ENCODE measurements around the gene F8. TPM values are rescaled to one million over a fixed set of nuclear protein-coding genes. Genes with fewer than 3 reads are reported as not detected.
"Not testable (repeated sequence)": the region's sequence is repeated elsewhere in the genome, so short reads cannot be mapped to it uniquely, and the experiment has no call there.

The F8 gene
- total RNA-seq, 1 donor from 2014 or later = 12.7 TPM

- intact Hi-C loops (cut with DNase I) = no loop called here
- TF ChIP-seq, protein P1, sequence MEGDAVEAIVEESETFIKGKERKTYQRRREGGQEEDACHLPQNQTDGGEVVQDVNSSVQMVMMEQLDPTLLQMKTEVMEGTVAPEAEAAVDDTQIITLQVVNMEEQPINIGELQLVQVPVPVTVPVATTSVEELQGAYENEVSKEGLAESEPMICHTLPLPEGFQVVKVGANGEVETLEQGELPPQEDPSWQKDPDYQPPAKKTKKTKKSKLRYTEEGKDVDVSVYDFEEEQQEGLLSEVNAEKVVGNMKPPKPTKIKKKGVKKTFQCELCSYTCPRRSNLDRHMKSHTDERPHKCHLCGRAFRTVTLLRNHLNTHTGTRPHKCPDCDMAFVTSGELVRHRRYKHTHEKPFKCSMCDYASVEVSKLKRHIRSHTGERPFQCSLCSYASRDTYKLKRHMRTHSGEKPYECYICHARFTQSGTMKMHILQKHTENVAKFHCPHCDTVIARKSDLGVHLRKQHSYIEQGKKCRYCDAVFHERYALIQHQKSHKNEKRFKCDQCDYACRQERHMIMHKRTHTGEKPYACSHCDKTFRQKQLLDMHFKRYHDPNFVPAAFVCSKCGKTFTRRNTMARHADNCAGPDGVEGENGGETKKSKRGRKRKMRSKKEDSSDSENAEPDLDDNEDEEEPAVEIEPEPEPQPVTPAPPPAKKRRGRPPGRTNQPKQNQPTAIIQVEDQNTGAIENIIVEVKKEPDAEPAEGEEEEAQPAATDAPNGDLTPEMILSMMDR (IDR thresholded peaks at IDR 0.05) = no peak
Observed at GRCh38 chrX:154833746-154834274, 188.7 kb downstream of the F8 start.

GRCh38 chrX:154829926-154830442 lies 192.5 kb downstream of the F8 start:
- no peaks in the 10 kb centered on the region for H3K9me3 ChIP-seq
- intact Hi-C loops (cut with DNase I) = no loop called here
- TF ChIP-seq, protein P1 (IDR thresholded peaks at IDR 0.05) = no peak
- H3K27me3 ChIP-seq = no peaks in the 10 kb centered on the region
- ATAC-seq = no peak
- no peaks in the 10 kb centered on the region for H3K36me3 ChIP-seq
- no peak for DNase-seq
- H3K4me1 ChIP-seq = no peaks in the 10 kb centered on the region
- H3K4me3 ChIP-seq = no peak overlapping the region
- no peak overlapping the region for H3K27ac ChIP-seq

More at GRCh38 chrX:154833746-154834274, 188.7 kb downstream of the F8 start:
- H3K27me3 ChIP-seq = no peaks in the 10 kb centered on the region
- ATAC-seq (no peak), DNase-seq (no peak)
- no peaks in the 10 kb centered on the region for H3K4me1 ChIP-seq
- no peak overlapping the region for H3K4me3 ChIP-seq
- no peaks in the 10 kb centered on the region for H3K36me3 ChIP-seq
- H3K27ac ChIP-seq = no peak overlapping the region
- no peaks in the 10 kb centered on the region for H3K9me3 ChIP-seq

- TF ChIP-seq, protein P1 (IDR thresholded peaks at IDR 0.05) = no peak
- intact Hi-C loops (cut with DNase I) = no loop called here
Observed at GRCh38 chrX:154829134-154829533, 193.4 kb downstream of the F8 start.

DNA sequence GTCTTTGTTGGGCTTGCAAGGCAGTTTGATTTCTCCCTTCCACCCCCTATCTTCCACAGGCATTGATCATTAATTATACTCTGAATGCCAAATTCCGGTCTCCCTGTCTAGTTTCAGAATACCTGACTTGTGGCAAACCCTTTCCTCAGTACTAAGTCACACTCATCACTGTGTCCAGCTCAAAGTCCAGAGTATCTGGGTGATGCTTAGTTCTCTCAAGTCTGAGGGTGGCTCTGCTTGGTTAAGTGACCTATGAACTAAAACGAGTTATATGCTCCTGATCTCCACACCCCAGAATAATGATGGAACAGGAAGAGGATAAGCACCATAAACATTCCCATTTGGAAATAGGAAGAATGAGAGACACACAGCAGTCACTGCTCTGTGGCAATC lies 194.5 kb downstream of the F8 start:
- no peaks in the 10 kb centered on the region for H3K4me1 ChIP-seq
- intact Hi-C loops (cut with DNase I) = no loop called here

More at GRCh38 chrX:154829134-154829533, 193.4 kb downstream of the F8 start:
- ATAC-seq (no peak), DNase-seq (no peak)
- Histone ChIP-seq H3K36me3 (no peaks in the 10 kb centered on the region), H3K9me3 (no peaks in the 10 kb centered on the region), H3K4me1 (no peaks in the 10 kb centered on the region), H3K27ac (no peak overlapping the region), H3K4me3 (no peak overlapping the region), H3K27me3 (no peaks in the 10 kb centered on the region)

GRCh38 chrX:154827194-154828015 lies 195.1 kb downstream of the F8 start:
- Histone ChIP-seq H3K27ac (no peak overlapping the region), H3K4me1 (no peaks in the 10 kb centered on the region), H3K9me3 (no peaks in the 10 kb centered on the region), H3K27me3 (no peaks in the 10 kb centered on the region), H3K36me3 (no peaks in the 10 kb centered on the region), H3K4me3 (no peak overlapping the region)
- ATAC-seq (peak; percentile 44), DNase-seq (no peak)
- intact Hi-C loops (cut with DNase I) = no loop called here
- TF ChIP-seq, protein P1 (IDR thresholded peaks at IDR 0.05) = no peak

More for the DNA sequence above, 194.5 kb downstream of the F8 start:
- H3K27me3 ChIP-seq = no peaks in the 10 kb centered on the region
- no peaks in the 10 kb centered on the region for H3K9me3 ChIP-seq
- no peak overlapping the region for H3K27ac ChIP-seq
- no peaks in the 10 kb centered on the region for H3K36me3 ChIP-seq
- H3K4me3 ChIP-seq = no peak overlapping the region
- DNase-seq (no peak), ATAC-seq (no peak)
- TF ChIP-seq, protein P1 (IDR thresholded peaks at IDR 0.05) = no peak

DNA sequence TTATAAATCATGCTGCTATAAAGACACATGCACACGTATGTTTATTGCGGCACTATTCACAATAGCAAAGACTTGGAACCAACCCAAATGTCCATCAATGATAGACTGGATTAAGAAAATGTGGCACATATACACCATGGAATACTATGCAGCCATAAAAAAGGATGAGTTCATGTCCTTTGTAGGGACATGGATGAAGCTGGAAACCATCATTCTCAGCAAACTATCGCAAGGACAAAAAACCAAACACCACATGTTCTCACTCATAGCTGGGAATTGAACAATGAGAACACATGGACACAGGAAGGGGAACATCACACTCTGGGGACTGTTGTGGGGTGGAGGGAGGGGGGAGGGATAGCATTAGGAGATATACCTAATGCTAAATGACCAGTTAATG lies 196.9 kb downstream of the F8 start:
- H3K4me1 ChIP-seq; H3K27ac ChIP-seq; DNase-seq; H3K36me3 ChIP-seq; intact Hi-C loops (cut with DNase I); ATAC-seq; H3K9me3 ChIP-seq; H3K27me3 ChIP-seq; H3K4me3 ChIP-seq: not testable (repeated sequence)

All from upper lobe of right lung (tissue), 1 donor.